Measurements from ENCODE around the gene KIAA0319L.

DNA sequence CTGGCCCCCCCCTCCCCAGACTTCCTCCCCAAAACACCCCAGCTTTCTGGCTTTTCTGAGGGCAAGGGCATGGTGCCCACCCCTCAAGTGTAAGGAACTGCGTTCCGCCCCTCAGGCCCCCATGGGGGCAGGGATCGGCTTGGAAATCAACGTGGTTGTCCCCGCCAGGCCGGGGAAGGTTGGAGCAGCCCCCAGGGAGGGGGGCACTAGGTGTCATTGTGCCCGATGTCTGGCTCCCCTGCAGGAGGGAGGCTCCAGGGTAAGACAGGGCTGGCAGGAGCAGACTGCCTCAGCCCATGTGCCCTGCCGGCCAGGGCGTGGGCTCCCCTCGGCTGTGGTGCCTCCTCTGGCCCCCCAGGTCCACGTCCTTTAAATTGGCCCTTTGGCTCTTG is 8.5 kb upstream of the KIAA0319L start:
- TF ChIP-seq, protein P1, sequence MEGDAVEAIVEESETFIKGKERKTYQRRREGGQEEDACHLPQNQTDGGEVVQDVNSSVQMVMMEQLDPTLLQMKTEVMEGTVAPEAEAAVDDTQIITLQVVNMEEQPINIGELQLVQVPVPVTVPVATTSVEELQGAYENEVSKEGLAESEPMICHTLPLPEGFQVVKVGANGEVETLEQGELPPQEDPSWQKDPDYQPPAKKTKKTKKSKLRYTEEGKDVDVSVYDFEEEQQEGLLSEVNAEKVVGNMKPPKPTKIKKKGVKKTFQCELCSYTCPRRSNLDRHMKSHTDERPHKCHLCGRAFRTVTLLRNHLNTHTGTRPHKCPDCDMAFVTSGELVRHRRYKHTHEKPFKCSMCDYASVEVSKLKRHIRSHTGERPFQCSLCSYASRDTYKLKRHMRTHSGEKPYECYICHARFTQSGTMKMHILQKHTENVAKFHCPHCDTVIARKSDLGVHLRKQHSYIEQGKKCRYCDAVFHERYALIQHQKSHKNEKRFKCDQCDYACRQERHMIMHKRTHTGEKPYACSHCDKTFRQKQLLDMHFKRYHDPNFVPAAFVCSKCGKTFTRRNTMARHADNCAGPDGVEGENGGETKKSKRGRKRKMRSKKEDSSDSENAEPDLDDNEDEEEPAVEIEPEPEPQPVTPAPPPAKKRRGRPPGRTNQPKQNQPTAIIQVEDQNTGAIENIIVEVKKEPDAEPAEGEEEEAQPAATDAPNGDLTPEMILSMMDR (IDR thresholded peaks at IDR 0.05), result no peak
- TF ChIP-seq POLR2A (IDR thresholded peaks at IDR 0.05; ENCODE audit: low read depth) (no peak), EP300 (IDR thresholded peaks at IDR 0.05) (no peak), POLR2AphosphoS5 (IDR thresholded peaks at IDR 0.05) (no peak)

Measured in esophagus muscularis mucosa (tissue), 4 donors.